OCI-LY7 (cell line): ENCODE data around the gene PGLYRP3. TPM values are rescaled to one million over a fixed set of nuclear protein-coding genes. Genes with fewer than 3 reads are reported as not detected.

Source experiments
- BruUV-seq: library from RNA; stranded (reverse); fragments of 400-500 nt; replicated peaks from 2 replicates; lab custom pipeline; 2021; lab: Mats Ljungman, UMichigan
- CTCF ChIA-PET: fragments of 300-600 bp; sonication (Branson Sonifier 250); formaldehyde crosslinking; loops from one replicate; lab custom pipeline; 2022; ENCODE audit warnings: antibody characterized with exemption; ENCODE audit not compliant: unreplicated experiment; lab: Charles Lee
- POLR2A ChIA-PET: fragments of 300-600 bp; sonication (Branson Sonifier 250); formaldehyde crosslinking; loops from one replicate; lab custom pipeline; 2022; ENCODE audit warnings: antibody characterized with exemption; lab: Charles Lee
- DNase-seq: peaks from one replicate; pipeline ENCODE4 v3.0.0-alpha.2; 2015; ENCODE audit warnings: low spot score
- H2AFZ ChIP-seq: fragments of 200-600 bp; sonication (generic), shearing (Covaris generic); 2 replicates; pipeline ENCODE4 v1.6.1; 2014; ENCODE audit warnings: mild to moderate bottlenecking, antibody characterized with exemption, low read length, moderate library complexity
- H3K27ac ChIP-seq: fragments of 200-600 bp; sonication (generic); 2 replicates; pipeline ENCODE4 v1.5.1; 2014; ENCODE audit warnings: mixed run types, low read depth, mild to moderate bottlenecking, moderate library complexity, low read length, inconsistent platforms; ENCODE audit not compliant: poor library complexity, severe bottlenecking
- H3K36me3 ChIP-seq: fragments of 200-600 bp; sonication (generic); 2 replicates; pipeline ENCODE4 v1.6.1; 2014; ENCODE audit warnings: mild to moderate bottlenecking, antibody characterized with exemption, low read length, moderate library complexity, mixed read lengths; ENCODE audit not compliant: insufficient read depth
- H3K4me1 ChIP-seq: fragments of 200-600 bp; sonication (generic); 2 replicates; pipeline ENCODE4 v1.5.1; 2014; ENCODE audit warnings: mild to moderate bottlenecking, low read length; ENCODE audit not compliant: insufficient read depth, poor library complexity, severe bottlenecking
- H3K4me2 ChIP-seq: fragments of 200-600 bp; sonication (generic); 2 replicates; pipeline ENCODE4 v1.6.1; 2014; ENCODE audit warnings: mild to moderate bottlenecking, low read length
- H3K4me3 ChIP-seq: fragments of 200-600 bp; sonication (generic); 2 replicates; pipeline ENCODE4 v1.5.1; 2014; ENCODE audit warnings: mild to moderate bottlenecking, low read depth, low read length; ENCODE audit not compliant: poor library complexity, severe bottlenecking
- H3K79me2 ChIP-seq: fragments of 200-600 bp; sonication (generic); 2 replicates; pipeline ENCODE4 v1.6.1; 2016; ENCODE audit warnings: low read depth, mild to moderate bottlenecking, low read length, moderate library complexity, mixed read lengths; ENCODE audit not compliant: insufficient read depth
- H3K9me2 ChIP-seq: fragments of 200-600 bp; sonication (generic); 2 replicates; pipeline ENCODE4 v1.6.1; 2016; ENCODE audit warnings: mild to moderate bottlenecking, low read length, mixed read lengths; ENCODE audit not compliant: insufficient read depth
- H3K9me3 ChIP-seq: fragments of 200-600 bp; sonication (generic); 2 replicates; pipeline ENCODE4 v1.6.1; 2014; ENCODE audit warnings: mild to moderate bottlenecking, mixed run types, low read length, mixed read lengths
- H4K20me1 ChIP-seq: fragments of 200-600 bp; sonication (generic); 2 replicates; pipeline ENCODE4 v1.6.1; 2014; ENCODE audit warnings: mild to moderate bottlenecking, antibody characterized with exemption, low read length, moderate library complexity, mixed read lengths; ENCODE audit not compliant: insufficient read depth
- CTCF ChIP-seq: fragments of 200-600 bp; sonication (generic); conservative IDR thresholded peaks from 2 replicates; pipeline ENCODE4 v1.5.1; 2014; ENCODE audit warnings: mild to moderate bottlenecking, antibody characterized with exemption, low read length, moderate library complexity, mixed read lengths
- EZH2phosphoT487 ChIP-seq: fragments of 200-600 bp; sonication (generic); IDR thresholded peaks from 2 replicates; pipeline ENCODE4 v1.6.1; 2018; ENCODE audit warnings: low read depth, borderline replicate concordance, mild to moderate bottlenecking, mixed run types, antibody characterized with exemption, low read length, moderate library complexity, mixed read lengths
- intact Hi-C: fragments of 100-400 bp; cut with micrococcal nuclease; formaldehyde crosslinking; loops from one replicate; pipeline ENCODE4 v1.10.0; 2022; ENCODE audit not compliant: unreplicated experiment
- total RNA-seq, 2 experiments: library from RNA; depleted of rRNA in 1 of 2; stranded (reverse); fragments of >200 nt in 1 of 2; shearing (Covaris generic) in 1 of 2; gene quantifications; 2 replicates each; pipeline ENCODE4 v1.2.3, GENCODE V29; 2014 to 2022

Gene PGLYRP3
- total RNA-seq, 2 experiments from 2014 or later: not detected

- H2AFZ ChIP-seq: no peak overlapping the region
- POLR2A ChIA-PET: no interaction called here
- DNase-seq: no peak
- no peaks in the 10 kb centered on the region for H3K4me1 ChIP-seq
- no TSS peak for BruUV-seq
- H3K9me2 ChIP-seq: no peaks in the 10 kb centered on the region
- TF ChIP-seq EZH2phosphoT487 (no peak), CTCF (no peak)
- H4K20me1 ChIP-seq: no peaks in the 10 kb centered on the region
- H3K4me2 ChIP-seq: no peak overlapping the region
- H3K79me2 ChIP-seq: no peaks in the 10 kb centered on the region
- CTCF ChIA-PET: no interaction called here
- H3K4me3 ChIP-seq: no peak overlapping the region
- H3K36me3 ChIP-seq: no peaks in the 10 kb centered on the region
- no peak overlapping the region for H3K27ac ChIP-seq
- H3K9me3 ChIP-seq: no peaks in the 10 kb centered on the region
- intact Hi-C loops: no loop called here
These were observed 23.9 kb upstream of the PGLYRP3 start for GRCh38 chr1:153336650-153337049.

GRCh38 chr1:153333902-153334301, 21.1 kb upstream of the PGLYRP3 start:
- H3K27ac ChIP-seq: no peak overlapping the region

More at GRCh38 chr1:153333902-153334301, 21.1 kb upstream of the PGLYRP3 start:
- no peak for TF ChIP-seq EZH2phosphoT487
- no peak for TF ChIP-seq CTCF
- BruUV-seq: no TSS peak
- no peaks in the 10 kb centered on the region for H3K9me2 ChIP-seq
- H2AFZ ChIP-seq: no peak overlapping the region
- no peak overlapping the region for H3K4me2 ChIP-seq
- ChIA-PET CTCF (no interaction called here), POLR2A (no interaction called here)
- no peak overlapping the region for H3K4me3 ChIP-seq
- H3K4me1 ChIP-seq: no peaks in the 10 kb centered on the region
- no peaks in the 10 kb centered on the region for H4K20me1 ChIP-seq
- intact Hi-C loops: no loop called here
- DNase-seq: no peak
- no peaks in the 10 kb centered on the region for H3K79me2 ChIP-seq
- H3K36me3 ChIP-seq: no peaks in the 10 kb centered on the region
- no peaks in the 10 kb centered on the region for H3K9me3 ChIP-seq
